GM19324 (cell line): Measurements from ENCODE around the gene NBEAL2.

Experiments
- ATAC-seq: cut with Tn5 transposase; IDR thresholded peaks from one replicate; pipeline ENCODE4 v1.9.1; 2021; ENCODE audit warnings: mild to moderate bottlenecking, moderate library complexity; ENCODE audit not compliant: unreplicated experiment, low FRiP score

NBEAL2 gene

GRCh38 chr3:46997453-46998091 is 18.1 kb downstream of the NBEAL2 start:
- no peak for ATAC-seq

GRCh38 chr3:46998121-46998851 is 18.8 kb downstream of the NBEAL2 start:
- ATAC-seq: no peak

GRCh38 chr3:46998852-46999515 is 19.5 kb downstream of the NBEAL2 start:
- ATAC-seq: no peak

- no peak for ATAC-seq
These were observed 20.2 kb downstream of the NBEAL2 start for GRCh38 chr3:46999516-47000197.

- ATAC-seq: no peak
These were observed 20.8 kb downstream of the NBEAL2 start for GRCh38 chr3:47000198-47000815.

GRCh38 chr3:47000922-47001730 is 21.7 kb downstream of the NBEAL2 start:
- ATAC-seq: no peak

GRCh38 chr3:47001731-47002170 is 22.3 kb downstream of the NBEAL2 start:
- no peak for ATAC-seq

- no peak for ATAC-seq
These were observed 22.9 kb downstream of the NBEAL2 start for GRCh38 chr3:47002171-47003055.

- ATAC-seq: no peak
These were observed 23.6 kb downstream of the NBEAL2 start for GRCh38 chr3:47003056-47003410.

- no peak for ATAC-seq
These were observed 24.2 kb downstream of the NBEAL2 start for GRCh38 chr3:47003461-47004368.

- no peak for ATAC-seq
These were observed 25.1 kb downstream of the NBEAL2 start for GRCh38 chr3:47004369-47005211.

GRCh38 chr3:47005212-47006144 is 26.0 kb downstream of the NBEAL2 start:
- ATAC-seq: no peak

- ATAC-seq: no peak
These were observed 26.7 kb downstream of the NBEAL2 start for GRCh38 chr3:47006145-47006651.

GRCh38 chr3:47007001-47007400 is 27.5 kb downstream of the NBEAL2 start:
- no peak for ATAC-seq

GRCh38 chr3:47007482-47008233 is 28.2 kb downstream of the NBEAL2 start:
- ATAC-seq: no peak
